MM.1S (cell line): ENCODE results near the gene KCNMA1.

Source experiments
- EZH2 ChIP-seq: fragments of 300-600 bp; sonication (generic); optimal IDR thresholded peaks from 2 replicates; pipeline ENCODE3; 2017; ENCODE audit warnings: low read depth, mild to moderate bottlenecking, antibody characterized with exemption, low read length, mixed read lengths
- EZH2phosphoT487 ChIP-seq: fragments of 300-600 bp; sonication (generic); IDR thresholded peaks from 2 replicates; pipeline ENCODE4 v1.6.1; 2018; ENCODE audit warnings: antibody characterized with exemption, low read length
- TF ChIP-seq, protein P1 (sequence below): fragments of 300-600 bp; sonication (generic); IDR thresholded peaks from 2 replicates; pipeline ENCODE4 v1.5.1; 2016; ENCODE audit warnings: antibody characterized with exemption, low read length, mixed read lengths

DNA sequence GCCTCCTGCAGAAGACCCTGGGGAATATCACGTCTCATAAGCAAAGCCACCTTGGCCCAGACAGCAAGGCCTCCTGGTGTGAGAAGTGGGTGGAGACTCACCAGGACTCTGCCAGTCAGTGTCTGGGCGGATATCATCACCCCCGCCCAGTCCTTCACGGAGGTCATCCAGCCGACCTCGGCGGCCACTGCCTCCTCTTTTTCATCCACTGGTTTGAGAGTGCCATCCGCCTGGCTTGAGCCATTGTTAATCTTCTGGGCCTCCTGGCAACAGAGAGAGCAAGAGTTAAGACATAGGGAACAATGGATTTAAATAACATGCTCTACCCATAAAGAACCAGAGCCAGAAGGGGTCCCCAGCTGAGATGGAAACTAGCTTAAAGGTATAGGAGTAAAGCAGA is 233.8 kb downstream of the KCNMA1 start:
- TF ChIP-seq, protein P1, sequence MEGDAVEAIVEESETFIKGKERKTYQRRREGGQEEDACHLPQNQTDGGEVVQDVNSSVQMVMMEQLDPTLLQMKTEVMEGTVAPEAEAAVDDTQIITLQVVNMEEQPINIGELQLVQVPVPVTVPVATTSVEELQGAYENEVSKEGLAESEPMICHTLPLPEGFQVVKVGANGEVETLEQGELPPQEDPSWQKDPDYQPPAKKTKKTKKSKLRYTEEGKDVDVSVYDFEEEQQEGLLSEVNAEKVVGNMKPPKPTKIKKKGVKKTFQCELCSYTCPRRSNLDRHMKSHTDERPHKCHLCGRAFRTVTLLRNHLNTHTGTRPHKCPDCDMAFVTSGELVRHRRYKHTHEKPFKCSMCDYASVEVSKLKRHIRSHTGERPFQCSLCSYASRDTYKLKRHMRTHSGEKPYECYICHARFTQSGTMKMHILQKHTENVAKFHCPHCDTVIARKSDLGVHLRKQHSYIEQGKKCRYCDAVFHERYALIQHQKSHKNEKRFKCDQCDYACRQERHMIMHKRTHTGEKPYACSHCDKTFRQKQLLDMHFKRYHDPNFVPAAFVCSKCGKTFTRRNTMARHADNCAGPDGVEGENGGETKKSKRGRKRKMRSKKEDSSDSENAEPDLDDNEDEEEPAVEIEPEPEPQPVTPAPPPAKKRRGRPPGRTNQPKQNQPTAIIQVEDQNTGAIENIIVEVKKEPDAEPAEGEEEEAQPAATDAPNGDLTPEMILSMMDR, result no peak
- no peak for TF ChIP-seq EZH2
- TF ChIP-seq EZH2phosphoT487, result no peak
